CD4-positive, alpha-beta T cell (primary cell): ENCODE measurements around the gene PRKG1. TPM values are rescaled to one million over a fixed set of nuclear protein-coding genes. Genes with fewer than 3 reads are reported as not detected.
A peak's percentile ranks its signal among the peaks of the same experiment; 100 is the strongest.

Source experiments
- ATAC-seq: fragments of 200-7000 bp; cut with Tn5 transposase; one replicate; pipeline ENCODE4 v1.10.0; 2022; ENCODE audit warnings: mild to moderate bottlenecking; ENCODE audit not compliant: poor library complexity
- CTCF ChIA-PET: fragments of 350-600 bp; sonication (Branson Sonifier 250); formaldehyde crosslinking; loops from one replicate; lab custom pipeline; 2021; ENCODE audit warnings: antibody characterized with exemption, inconsistent platforms; lab: Charles Lee
- POLR2A ChIA-PET: fragments of 350-600 bp; sonication (Branson Sonifier 250); formaldehyde crosslinking; loops from one replicate; lab custom pipeline; 2021; ENCODE audit warnings: antibody characterized with exemption, inconsistent platforms; lab: Charles Lee
- DNase-seq, 14 experiments: peaks; one replicate each; pipeline ENCODE4 v3.0.0-alpha.2; 2013 to 2020; ENCODE audit warnings: mixed read lengths in 2 of 14
- H3K27ac ChIP-seq, 2 donors: one replicate each; pipeline versions ENCODE4 v1.5.1 to v1.7.0; 2013; ENCODE audit warnings: low read length in 2 of 2, low read depth in 1 of 2, mild to moderate bottlenecking in 1 of 2
- H3K27me3 ChIP-seq, 2 experiments: 1 replicate in 1 of 2; 2 replicates in 1 of 2; pipeline versions ENCODE4 v1.6.1 to v1.7.0; 2013; ENCODE audit warnings: low read length in 2 of 2, control low read depth in 1 of 2, mild to moderate bottlenecking in 1 of 2, moderate library complexity in 1 of 2; ENCODE audit not compliant: insufficient read depth in 2 of 2, control insufficient read depth in 1 of 2
- H3K36me3 ChIP-seq: one replicate; pipeline ENCODE4 v1.6.1; 2013; ENCODE audit warnings: low read length, control low read depth; ENCODE audit not compliant: insufficient read depth
- H3K4me1 ChIP-seq: one replicate; pipeline ENCODE4 v1.6.1; 2013; ENCODE audit warnings: low read length, control low read depth; ENCODE audit not compliant: insufficient read depth
- H3K4me3 ChIP-seq: one replicate; pipeline ENCODE4 v1.5.1; 2013; ENCODE audit warnings: mild to moderate bottlenecking, low read length, moderate library complexity
- H3K9me3 ChIP-seq, 2 experiments: 1 replicate in 1 of 2; 2 replicates in 1 of 2; pipeline versions ENCODE4 v1.6.1 to v1.7.0; 2013; ENCODE audit warnings: low read length in 2 of 2, mild to moderate bottlenecking in 2 of 2, control low read depth in 1 of 2, moderate library complexity in 1 of 2; ENCODE audit not compliant: control insufficient read depth in 1 of 2, insufficient read depth in 1 of 2
- H3K27ac Mint-ChIP-seq: one replicate; pipeline ENCODE4 v1.8.0; 2020; ENCODE audit warnings: mixed read lengths
- H3K27me3 Mint-ChIP-seq: one replicate; pipeline ENCODE4 v1.8.0; 2021; ENCODE audit warnings: mixed read lengths
- H3K36me3 Mint-ChIP-seq: one replicate; pipeline ENCODE4 v1.8.0; 2021; ENCODE audit warnings: low read depth, mixed read lengths
- H3K4me1 Mint-ChIP-seq: one replicate; pipeline ENCODE4 v1.8.0; 2021; ENCODE audit warnings: low read depth, mixed read lengths
- H3K4me3 Mint-ChIP-seq: one replicate; pipeline ENCODE4 v1.8.0; 2020; ENCODE audit warnings: mild to moderate bottlenecking, mixed read lengths
- H3K9me3 Mint-ChIP-seq: one replicate; pipeline ENCODE4 v1.8.0; 2020; ENCODE audit warnings: mixed read lengths
- intact Hi-C, 2 experiments: fragments of 100-400 bp; cut with DNase I in 1 of 2; cut with micrococcal nuclease in 1 of 2; formaldehyde crosslinking; loops; one replicate each; pipeline versions ENCODE4 v1.15.1 to v1.9.0; 2023 to 2025; cut with DNase I, micrococcal nuclease
- total RNA-seq, 174 experiments: library from RNA in 2 of 174; stranded (reverse) in 2 of 174; gene quantifications; one replicate each; pipeline ENCODE4 v1.2.3 and lab custom pipeline; 2021 to 2026
- TF ChIP-seq, protein P1 (sequence below): fragments of 200-600 bp; IDR thresholded peaks from one replicate; pipeline ENCODE4 v1.8.0; 2022; ENCODE audit warnings: antibody characterized with exemption, mild to moderate bottlenecking

PRKG1 gene
- total RNA-seq, 2 experiments from 2014 or later, result 0.31 TPM; not detected in 1

DNA sequence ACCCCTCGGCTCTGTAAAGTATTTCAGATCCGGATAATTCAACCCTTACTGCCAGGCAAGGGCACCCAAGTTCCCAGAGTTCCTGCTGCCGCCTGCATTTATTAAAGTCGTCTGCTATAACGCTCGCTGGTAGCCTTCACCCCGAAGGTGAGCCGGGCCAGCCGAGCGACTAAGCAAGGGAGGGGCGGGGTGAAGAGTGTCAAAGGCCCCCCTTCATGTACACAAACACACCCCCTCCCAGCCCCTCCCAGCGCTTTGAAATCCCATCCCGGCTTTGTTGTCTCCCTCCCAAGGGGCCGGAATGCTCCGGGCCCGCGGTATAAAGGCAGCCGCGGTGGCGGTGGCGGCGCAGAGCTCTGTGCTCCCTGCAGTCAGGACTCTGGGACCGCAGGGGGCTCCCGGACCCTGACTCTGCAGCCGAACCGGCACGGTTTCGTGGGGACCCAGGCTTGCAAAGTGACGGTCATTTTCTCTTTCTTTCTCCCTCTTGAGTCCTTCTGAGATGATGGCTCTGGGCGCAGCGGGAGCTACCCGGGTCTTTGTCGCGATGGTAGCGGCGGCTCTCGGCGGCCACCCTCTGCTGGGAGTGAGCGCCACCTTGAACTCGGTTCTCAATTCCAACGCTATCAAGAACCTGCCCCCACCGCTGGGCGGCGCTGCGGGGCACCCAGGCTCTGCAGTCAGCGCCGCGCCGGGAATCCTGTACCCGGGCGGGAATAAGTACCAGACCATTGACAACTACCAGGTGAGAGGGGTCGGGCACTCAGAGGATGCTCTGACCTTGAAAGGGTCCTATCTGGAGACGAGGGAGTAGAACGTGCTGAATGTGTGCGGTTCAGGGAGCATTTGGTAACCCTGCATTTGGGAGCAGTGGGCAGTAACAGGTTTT is 1239.9 kb downstream of the PRKG1 start, which contains the start of gene DKK1:
DKK1 (plus strand) TSS at position 349 of the 889 bp plus-strand sequence; CDS start at position 503, 154 bp downstream.
- Mint-ChIP-seq H3K4me1 (peaks cover 16% of the 10 kb centered on the region), H3K4me3 (no peak within 1 kb of the TSS)
- DNase-seq, result peak in 3 of 14 experiments; percentile 2 to 15 (median 13)

DNA sequence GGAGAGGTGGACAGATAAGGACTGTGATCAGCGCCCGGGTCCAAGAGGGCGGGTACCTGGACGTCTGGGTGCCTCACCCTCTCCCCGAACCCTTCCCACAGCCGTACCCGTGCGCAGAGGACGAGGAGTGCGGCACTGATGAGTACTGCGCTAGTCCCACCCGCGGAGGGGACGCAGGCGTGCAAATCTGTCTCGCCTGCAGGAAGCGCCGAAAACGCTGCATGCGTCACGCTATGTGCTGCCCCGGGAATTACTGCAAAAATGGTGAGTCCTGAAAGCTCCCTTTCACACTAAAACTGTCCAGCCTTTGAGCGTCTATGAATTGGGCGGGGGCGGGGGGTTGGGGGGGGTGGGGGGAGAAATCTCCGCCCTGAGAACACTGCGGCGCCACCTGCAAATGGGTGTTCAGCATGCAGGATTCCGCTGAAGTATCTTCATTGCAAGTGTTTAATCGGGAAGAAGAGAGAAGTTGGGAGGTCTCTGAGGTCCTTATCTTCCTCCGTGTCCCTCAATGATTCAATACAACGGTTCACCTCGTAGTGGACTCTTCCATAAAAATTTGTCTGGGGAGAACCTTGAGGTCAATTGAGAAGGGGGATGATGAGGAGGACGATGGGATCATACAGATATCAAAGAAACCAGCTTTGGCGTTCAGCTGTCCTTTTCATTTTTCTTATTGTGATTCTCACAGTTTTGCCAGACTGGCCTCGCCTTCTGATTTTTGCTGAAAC is 1240.7 kb downstream of the PRKG1 start:
- TF ChIP-seq, protein P1, sequence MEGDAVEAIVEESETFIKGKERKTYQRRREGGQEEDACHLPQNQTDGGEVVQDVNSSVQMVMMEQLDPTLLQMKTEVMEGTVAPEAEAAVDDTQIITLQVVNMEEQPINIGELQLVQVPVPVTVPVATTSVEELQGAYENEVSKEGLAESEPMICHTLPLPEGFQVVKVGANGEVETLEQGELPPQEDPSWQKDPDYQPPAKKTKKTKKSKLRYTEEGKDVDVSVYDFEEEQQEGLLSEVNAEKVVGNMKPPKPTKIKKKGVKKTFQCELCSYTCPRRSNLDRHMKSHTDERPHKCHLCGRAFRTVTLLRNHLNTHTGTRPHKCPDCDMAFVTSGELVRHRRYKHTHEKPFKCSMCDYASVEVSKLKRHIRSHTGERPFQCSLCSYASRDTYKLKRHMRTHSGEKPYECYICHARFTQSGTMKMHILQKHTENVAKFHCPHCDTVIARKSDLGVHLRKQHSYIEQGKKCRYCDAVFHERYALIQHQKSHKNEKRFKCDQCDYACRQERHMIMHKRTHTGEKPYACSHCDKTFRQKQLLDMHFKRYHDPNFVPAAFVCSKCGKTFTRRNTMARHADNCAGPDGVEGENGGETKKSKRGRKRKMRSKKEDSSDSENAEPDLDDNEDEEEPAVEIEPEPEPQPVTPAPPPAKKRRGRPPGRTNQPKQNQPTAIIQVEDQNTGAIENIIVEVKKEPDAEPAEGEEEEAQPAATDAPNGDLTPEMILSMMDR, result no peak
- Mint-ChIP-seq H3K9me3 (no peaks in the 10 kb centered on the region), H3K4me1 (peaks cover 16% of the 10 kb centered on the region), H3K4me3 (no peak overlapping the region), H3K36me3 (no peaks in the 10 kb centered on the region), H3K27me3 (peaks cover 75% of the 10 kb centered on the region), H3K27ac (no peak overlapping the region)
- no peak overlapping the region for H3K4me3 ChIP-seq
- DNase-seq (no peak), ATAC-seq (no peak)
- no peaks in the 10 kb centered on the region for H3K36me3 ChIP-seq
- CTCF ChIA-PET, result no interaction called here
- H3K27ac ChIP-seq, result no peak overlapping the region
- intact Hi-C loops, result no loop called here
- peaks cover 21 to 45% of the 10 kb centered on the region in 2 experiments for H3K27me3 ChIP-seq
- H3K9me3 ChIP-seq, result peaks cover 0 to 13% of the 10 kb centered on the region in 2 experiments
- POLR2A ChIA-PET, result no interaction called here
- H3K4me1 ChIP-seq, result peaks cover 4% of the 10 kb centered on the region

More for the DNA sequence above, 1239.9 kb downstream of the PRKG1 start, which contains the start of gene DKK1:
- H3K27me3 Mint-ChIP-seq, result peaks cover 83% of the 10 kb centered on the region
- peaks cover 0 to 13% of the 10 kb centered on the region in 2 experiments for H3K9me3 ChIP-seq
- TF ChIP-seq, protein P1, result no peak
- ChIA-PET CTCF (no interaction called here), POLR2A (no interaction called here)
- no peak within 1 kb of the TSS for H3K27ac ChIP-seq
- intact Hi-C loops, result no loop called here
- no peaks in the 10 kb centered on the region for H3K36me3 Mint-ChIP-seq
- ATAC-seq, result no peak
- H3K27ac Mint-ChIP-seq, result no peak within 1 kb of the TSS
- H3K4me1 ChIP-seq, result peaks cover 4% of the 10 kb centered on the region
- H3K4me3 ChIP-seq, result no peak within 1 kb of the TSS
- no peaks in the 10 kb centered on the region for H3K36me3 ChIP-seq
- H3K9me3 Mint-ChIP-seq, result no peaks in the 10 kb centered on the region
- peaks cover 28 to 45% of the 10 kb centered on the region in 2 experiments for H3K27me3 ChIP-seq

DNA sequence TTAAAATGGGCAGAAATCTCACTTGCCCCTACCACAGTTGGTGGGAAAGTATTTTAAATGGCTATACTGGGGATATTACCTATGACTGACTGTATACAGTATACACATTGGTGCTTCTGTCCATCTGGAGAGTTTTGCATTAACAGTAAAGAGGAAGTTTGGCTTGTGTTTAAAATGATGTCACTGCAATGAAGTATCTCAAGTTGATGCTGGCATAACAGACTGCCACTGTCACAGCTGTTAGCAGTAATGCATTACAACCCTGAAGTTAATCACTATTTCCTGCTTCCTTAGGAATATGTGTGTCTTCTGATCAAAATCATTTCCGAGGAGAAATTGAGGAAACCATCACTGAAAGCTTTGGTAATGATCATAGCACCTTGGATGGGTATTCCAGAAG is 1241.7 kb downstream of the PRKG1 start:
- no peak overlapping the region for H3K4me3 Mint-ChIP-seq
- DNase-seq, result no peak
- no peaks in the 10 kb centered on the region for H3K9me3 Mint-ChIP-seq
- peaks cover 21 to 45% of the 10 kb centered on the region in 2 experiments for H3K27me3 ChIP-seq
- no peak overlapping the region for H3K27ac ChIP-seq
- H3K27me3 Mint-ChIP-seq, result peaks cover 68% of the 10 kb centered on the region
- ATAC-seq, result no peak
- ChIA-PET POLR2A (no interaction called here), CTCF (no interaction called here)
- H3K4me1 Mint-ChIP-seq, result peaks cover 16% of the 10 kb centered on the region
- no peaks in the 10 kb centered on the region for H3K36me3 Mint-ChIP-seq
- TF ChIP-seq, protein P1, result no peak
- no peak overlapping the region for H3K27ac Mint-ChIP-seq
- no peaks in the 10 kb centered on the region for H3K36me3 ChIP-seq
- peaks cover 4% of the 10 kb centered on the region for H3K4me1 ChIP-seq
- peaks cover 0 to 13% of the 10 kb centered on the region in 2 experiments for H3K9me3 ChIP-seq
- intact Hi-C loops, result no loop called here
- no peak overlapping the region for H3K4me3 ChIP-seq
